NB4 (cell line): ENCODE results near the gene NPB.

ENCODE experiments used
- DNase-seq: peaks from one replicate; pipeline ENCODE4 v3.0.0; 2010; ENCODE audit warnings: low read depth
- H3K4me3 ChIP-seq: one replicate; pipeline ENCODE4 v1.5.1; 2011; ENCODE audit warnings: mild to moderate bottlenecking, low read depth, low read length, moderate library complexity
- MYC ChIP-seq: IDR thresholded peaks from 2 replicates; pipeline ENCODE4 v1.6.1; 2011; ENCODE audit warnings: low read depth, low read length
- POLR2A ChIP-seq: IDR thresholded peaks from 2 replicates; pipeline ENCODE4 v1.6.1; 2011; ENCODE audit warnings: mild to moderate bottlenecking; ENCODE audit not compliant: insufficient read length; ENCODE audit errors: extremely low read depth
- TF ChIP-seq, protein P1 (sequence below): IDR thresholded peaks from 2 replicates; pipeline ENCODE4 v1.6.1; 2011; ENCODE audit warnings: low read depth, low read length
- TF ChIP-seq, protein P2 (sequence below): IDR thresholded peaks from one replicate; pipeline ENCODE4 v1.5.1; 2012; ENCODE audit warnings: low read depth, low read length

Gene NPB

DNA sequence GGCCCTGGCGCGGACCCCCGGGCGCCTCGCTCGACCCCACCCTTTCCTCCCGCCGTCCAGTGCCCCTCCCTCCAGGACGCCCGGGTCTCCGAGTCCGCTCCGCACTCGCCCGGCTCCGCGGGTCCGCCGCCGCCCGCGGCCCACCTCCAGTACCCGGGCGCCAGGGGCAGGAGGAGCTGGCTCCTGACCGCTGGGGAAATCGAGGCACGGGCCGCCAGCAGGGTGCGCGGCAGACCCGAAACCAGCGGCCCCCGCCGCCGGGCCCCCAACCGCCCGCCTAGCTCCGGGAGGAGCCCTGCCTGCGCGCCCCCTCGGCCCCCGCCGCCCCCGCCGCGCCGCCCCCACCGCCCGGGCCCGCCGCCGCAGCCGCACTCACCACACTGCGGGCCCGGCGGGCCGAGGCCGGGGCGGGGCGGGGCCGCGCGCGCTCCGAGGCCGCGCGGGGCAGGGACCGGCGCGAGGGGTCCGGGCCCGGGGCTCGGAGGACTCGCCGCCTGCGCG is 25.2 kb downstream of the NPB start:
- peak overlapping the region; percentile 80 for H3K4me3 ChIP-seq
- no peak for DNase-seq
- TF ChIP-seq POLR2A = no peak
- no peak for TF ChIP-seq MYC
- TF ChIP-seq, protein P1, sequence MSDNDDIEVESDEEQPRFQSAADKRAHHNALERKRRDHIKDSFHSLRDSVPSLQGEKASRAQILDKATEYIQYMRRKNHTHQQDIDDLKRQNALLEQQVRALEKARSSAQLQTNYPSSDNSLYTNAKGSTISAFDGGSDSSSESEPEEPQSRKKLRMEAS = no peak
- TF ChIP-seq, protein P2, sequence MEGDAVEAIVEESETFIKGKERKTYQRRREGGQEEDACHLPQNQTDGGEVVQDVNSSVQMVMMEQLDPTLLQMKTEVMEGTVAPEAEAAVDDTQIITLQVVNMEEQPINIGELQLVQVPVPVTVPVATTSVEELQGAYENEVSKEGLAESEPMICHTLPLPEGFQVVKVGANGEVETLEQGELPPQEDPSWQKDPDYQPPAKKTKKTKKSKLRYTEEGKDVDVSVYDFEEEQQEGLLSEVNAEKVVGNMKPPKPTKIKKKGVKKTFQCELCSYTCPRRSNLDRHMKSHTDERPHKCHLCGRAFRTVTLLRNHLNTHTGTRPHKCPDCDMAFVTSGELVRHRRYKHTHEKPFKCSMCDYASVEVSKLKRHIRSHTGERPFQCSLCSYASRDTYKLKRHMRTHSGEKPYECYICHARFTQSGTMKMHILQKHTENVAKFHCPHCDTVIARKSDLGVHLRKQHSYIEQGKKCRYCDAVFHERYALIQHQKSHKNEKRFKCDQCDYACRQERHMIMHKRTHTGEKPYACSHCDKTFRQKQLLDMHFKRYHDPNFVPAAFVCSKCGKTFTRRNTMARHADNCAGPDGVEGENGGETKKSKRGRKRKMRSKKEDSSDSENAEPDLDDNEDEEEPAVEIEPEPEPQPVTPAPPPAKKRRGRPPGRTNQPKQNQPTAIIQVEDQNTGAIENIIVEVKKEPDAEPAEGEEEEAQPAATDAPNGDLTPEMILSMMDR = no peak

DNA sequence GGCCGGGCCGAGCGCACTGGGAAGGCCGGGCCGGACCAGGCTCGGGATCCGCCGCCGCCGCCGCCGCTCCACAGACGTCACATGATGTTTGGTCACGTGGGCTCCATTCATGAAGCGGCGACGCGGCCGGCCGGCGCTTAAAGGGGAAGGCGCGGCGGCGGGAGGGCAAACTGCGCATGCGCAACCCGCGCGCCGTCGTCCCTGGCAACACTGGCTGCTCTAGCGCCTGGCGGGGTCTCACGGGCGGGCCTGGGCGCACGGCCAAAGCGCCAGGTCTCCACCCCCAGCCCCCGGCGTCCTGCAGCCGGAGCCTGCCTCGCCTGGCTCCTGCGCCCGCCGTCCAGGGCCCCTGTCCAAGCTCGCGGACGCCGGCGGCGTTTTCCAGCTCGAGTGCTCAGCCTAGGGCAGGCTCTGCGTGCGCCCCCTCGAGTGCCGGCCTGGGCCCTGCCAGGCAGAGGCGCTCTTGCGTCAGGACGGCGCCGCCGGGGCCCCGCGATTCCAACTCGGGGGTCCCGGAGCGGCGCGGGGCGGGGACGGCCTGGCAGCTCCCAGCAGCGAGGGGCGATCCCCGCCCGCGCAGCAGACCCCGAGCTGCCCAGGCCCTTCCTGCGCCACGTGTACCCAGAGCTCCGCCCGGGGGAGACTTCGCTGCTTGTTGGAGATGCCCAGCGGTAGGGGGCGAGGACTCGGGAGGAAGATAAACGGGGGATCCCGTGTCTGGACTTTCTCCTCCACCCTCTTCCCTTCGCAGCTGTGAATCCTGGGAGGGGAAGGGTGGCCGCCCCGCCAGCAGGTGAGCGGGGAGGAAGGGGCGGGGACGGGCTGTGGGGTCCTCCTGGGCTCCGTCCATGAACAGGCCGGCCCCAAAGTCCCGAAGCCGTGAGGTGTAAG is 25.9 kb downstream of the NPB start, which contains the start of gene MAFG:
Gene MAFG, minus strand, starts transcription at position 83 of the 891 bp plus-strand sequence. CDS start 4,550 bp downstream, outside the sequence.
- DNase-seq = peak; percentile 94
- peak within 1 kb of the TSS; percentile 80 for H3K4me3 ChIP-seq
- TF ChIP-seq POLR2A = no peak
- peak; percentile 56 for TF ChIP-seq MYC
- TF ChIP-seq, protein P1 = peak; percentile 94
- TF ChIP-seq, protein P2 = peak; percentile 27

DNA sequence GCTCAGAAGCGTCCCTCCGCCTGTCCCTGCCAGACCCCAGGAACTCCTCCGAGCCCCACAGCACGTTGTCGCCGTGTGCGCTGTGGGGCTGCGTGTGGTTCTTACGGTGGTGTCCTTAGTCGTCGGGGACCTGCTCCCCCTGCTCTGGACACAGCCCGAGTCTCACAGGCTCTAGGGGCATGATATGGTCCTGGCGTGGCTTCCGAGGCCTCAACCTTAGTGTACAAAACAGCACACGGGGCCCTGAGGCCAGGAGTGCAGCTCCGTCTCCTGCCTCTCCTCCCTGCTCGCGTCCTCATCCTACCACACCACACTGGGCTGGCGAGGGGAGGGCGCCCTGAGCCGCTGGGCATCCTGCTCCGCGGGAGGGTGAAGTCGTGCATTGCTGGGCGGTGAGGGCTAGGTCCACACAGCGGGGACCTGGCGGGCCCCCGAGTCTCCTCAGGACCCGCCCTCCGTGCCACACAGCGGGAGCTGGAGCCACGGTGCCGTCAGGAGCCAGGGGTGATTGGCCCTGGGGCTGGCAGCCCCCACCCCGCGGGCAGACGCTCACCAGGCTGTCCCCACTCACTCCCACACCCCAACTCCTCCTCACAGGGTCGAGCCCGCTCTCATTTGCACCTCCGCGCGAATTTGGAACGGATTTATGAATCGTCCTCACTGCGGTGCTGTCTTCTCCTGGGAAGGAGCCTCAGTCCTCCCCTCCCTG is 26.7 kb downstream of the NPB start:
- peak overlapping the region; percentile 62 for H3K4me3 ChIP-seq
- peak; percentile 36 for DNase-seq
- TF ChIP-seq POLR2A (no peak), MYC (no peak)
- TF ChIP-seq, protein P2 = no peak
- TF ChIP-seq, protein P1 = no peak

DNA sequence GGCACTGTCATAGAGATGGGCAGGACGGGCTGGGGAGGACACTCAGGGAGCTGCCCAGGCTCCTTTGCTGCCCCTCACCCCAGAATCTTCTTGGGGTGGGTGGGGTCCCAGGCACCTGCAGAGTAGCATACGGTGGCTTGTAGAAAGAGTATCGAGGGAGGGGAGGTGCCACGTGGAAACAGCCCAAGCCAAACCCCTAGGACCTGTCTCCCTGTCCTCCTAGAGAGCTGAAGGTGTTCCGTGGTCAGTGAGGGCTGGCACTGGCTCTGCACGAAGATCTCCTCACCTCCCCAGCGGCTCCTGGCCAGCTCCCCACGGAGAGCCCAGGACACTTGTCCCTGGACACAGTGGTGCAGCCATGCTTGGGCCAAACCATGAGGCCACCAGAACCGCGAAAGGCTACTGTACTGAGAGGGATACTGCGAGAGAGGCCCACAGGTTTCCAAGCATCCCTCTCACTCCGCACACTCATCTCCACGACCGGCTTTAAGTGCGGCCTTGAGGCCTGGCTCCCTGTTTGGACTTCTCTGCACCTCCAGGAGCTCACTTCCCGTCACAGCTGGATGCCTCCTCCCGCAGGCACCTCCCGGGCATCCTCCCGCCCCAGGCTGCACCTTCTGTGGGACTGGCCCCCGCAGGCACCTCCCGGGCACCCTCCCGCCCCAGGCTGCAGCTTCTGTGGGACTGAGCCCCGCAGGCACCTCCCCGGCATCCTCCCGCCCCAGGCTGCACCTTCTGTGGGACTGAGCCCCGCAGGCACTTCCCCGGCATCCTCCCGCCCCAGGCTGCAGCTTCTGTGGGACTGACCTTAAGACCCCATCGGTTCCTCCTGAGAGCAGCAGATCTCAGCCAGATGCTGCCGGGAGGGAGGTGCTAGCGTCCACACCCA is 27.5 kb downstream of the NPB start:
- H3K4me3 ChIP-seq = peak overlapping the region; percentile 62
- TF ChIP-seq POLR2A = no peak
- TF ChIP-seq, protein P1 = no peak
- no peak for TF ChIP-seq MYC
- TF ChIP-seq, protein P2 = no peak

More for the DNA sequence above, 27.5 kb downstream of the NPB start:
- DNase-seq = no peak
